ENCODE measurements around the gene LCN10. TPM values are rescaled to one million over a fixed set of nuclear protein-coding genes. Genes with fewer than 3 reads are reported as not detected.
A peak's percentile ranks its signal among the peaks of the same experiment; 100 is the strongest.

LCN10 gene
- total RNA-seq, 1 donor from 2014 or later = not detected

- DNase-seq = no peak
Measured at GRCh38 chr9:136754626-136755301, 12.0 kb upstream of the LCN10 start.

DNA sequence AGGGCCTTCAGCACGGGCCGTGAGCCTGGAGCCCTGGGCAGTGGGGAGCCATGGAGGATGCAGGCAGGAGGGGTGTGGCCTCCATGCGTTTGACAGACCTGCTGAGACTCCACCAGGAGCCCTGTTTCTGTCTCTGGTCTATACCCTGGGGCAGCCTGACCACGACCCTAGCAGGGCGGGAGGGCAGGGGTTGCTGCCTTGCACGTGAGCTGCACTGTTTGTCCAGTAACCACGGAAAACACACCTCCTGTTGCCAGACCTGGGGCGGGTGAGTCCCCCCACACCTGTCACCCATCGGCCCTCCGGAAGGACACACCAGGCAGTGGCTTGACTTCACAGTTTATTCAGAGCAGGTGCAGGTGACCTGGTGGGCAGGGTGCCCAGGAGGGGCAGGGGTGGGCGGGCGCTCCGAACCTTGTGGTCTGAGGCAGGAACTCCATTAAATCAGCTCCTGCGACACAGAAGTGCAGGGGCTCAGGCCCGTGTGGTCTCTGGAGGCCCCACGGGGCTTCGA, 11.4 kb upstream of the LCN10 start:
- DNase-seq = no peak

GRCh38 chr9:136753371-136754058, 10.8 kb upstream of the LCN10 start:
- DNase-seq = no peak

DNA sequence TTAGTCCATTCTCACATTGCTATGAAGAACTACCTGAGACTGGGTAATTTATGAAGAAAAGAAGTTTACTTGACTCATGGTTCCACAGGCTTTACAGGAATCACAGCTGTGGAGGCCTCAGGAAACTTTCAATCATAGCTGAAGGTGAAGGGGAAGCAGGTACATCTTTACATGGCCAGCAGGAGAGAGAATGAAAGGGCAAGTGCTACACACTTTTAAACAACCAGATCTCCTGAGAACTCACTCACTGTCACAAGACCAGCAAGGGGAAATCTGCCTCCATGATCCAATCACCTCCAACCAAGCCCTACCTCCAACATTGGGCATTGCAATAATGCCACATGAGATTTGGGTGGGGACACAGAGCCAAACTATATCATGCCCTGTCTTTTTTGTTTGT, 9.1 kb upstream of the LCN10 start:
- no peak for DNase-seq

- DNase-seq = no peak
Measured at GRCh38 chr9:136751244-136751643, 8.5 kb upstream of the LCN10 start.

GRCh38 chr9:136750526-136750925, 7.8 kb upstream of the LCN10 start:
- DNase-seq = no peak

- DNase-seq = no peak
Measured at GRCh38 chr9:136748666-136749611, 6.2 kb upstream of the LCN10 start.

DNA sequence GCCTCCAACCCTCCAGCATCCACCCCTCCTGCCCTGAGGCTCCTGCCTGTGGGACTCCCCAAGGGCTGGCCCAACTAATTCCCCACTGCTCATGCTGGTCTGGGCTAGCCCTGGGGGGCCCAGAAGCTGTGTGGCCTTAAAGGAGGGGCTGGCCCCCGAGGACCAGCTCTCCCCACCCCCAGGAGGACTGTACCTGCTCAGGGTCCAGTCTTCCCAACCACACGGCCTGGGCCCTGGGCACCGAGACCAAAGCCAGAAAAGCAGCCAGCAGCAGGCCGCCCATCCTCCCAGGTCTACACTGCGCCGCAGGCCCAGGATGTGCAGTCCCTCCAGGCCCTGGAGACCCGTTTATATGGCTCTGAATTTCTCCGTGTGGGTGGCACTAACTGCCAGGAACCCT, 5.5 kb upstream of the LCN10 start, which contains the start of gene LCN6:
Gene LCN6, minus strand, starts transcription at position 325 of the 400 bp plus-strand sequence. Its CDS starts 42 bp downstream, at position 283.
- no peak for DNase-seq

GRCh38 chr9:136747161-136748060, 4.7 kb upstream of the LCN10 start:
- no peak for DNase-seq

DNA sequence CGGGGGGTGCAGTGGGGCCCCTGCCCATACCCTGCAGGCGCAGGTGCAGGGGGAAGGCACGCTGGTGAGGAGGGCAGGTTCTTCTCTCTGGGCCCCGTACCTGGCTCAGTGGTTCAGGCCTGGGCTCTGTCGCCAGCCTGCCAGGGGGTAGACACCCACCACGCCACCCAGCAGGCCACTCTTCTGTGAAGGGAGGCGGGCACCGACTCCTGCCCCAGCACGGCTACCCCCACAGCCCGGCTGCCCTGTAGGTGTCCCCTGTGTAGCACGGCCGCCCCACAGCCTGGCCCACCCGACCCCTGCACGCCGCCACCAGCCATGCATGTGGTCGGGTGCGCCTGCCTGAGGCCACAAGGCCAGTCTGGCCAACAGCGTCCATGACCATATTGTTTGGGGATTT, 3.9 kb upstream of the LCN10 start:
- DNase-seq = no peak

GRCh38 chr9:136746155-136746490, 3.4 kb upstream of the LCN10 start:
- DNase-seq = no peak

GRCh38 chr9:136745389-136746154, 2.8 kb upstream of the LCN10 start:
- DNase-seq = no peak

DNA sequence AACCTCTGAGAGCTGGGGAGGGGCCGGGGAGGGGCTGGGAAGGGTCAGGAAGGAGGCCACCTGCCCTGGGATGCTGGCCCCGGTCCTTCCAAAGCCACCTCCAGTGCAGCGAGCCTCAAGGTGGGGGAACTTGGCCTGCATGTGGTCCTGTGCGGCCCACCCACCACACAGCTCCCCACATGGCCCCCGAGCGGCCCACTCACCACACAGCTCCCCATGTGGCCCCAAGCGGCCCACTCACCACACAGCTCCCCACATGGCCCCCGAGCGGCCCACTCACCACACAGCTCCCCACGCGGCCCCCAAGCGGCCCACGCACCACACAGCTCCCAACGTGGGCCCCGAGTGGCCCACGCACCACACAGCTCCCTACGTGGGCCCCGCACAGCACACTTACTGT, 2.0 kb upstream of the LCN10 start:
- no peak for DNase-seq

GRCh38 chr9:136743639-136744211, 985 bp upstream of the LCN10 start:
- DNase-seq = no peak

DNA sequence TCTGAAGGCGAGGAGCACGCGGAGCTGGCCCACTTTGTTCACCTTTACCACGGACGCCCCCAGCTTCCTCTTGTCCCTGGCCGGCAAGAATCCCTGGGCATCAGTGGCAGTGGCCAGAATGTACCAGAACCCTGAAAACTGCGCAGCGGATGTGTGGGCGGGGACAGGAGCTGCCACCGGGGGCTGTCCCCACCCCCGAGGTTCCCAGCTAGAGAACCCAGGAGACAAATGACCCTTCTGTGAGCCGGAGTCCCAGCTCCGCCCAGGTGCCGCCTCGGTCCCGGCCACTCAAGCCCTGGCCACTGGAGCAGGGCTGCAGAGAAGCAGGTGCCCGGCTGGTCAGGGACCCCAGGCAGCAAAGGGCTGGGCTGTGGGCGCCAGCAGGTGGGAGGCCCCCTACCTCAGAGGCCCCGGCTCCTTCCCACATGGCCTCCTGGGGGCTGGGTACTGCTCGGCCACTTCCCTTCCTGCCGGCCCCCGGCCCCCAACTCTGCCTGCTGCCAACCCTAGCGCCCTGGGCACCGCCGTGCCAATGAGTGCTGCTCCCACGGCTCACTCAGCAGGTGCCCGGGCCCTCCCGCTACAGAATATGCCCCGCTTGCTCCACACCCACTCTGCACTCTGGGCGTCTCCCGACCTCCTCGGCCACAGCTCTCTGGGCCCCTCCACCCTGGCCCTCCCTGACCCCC, 713 bp downstream of the LCN10 start:
- DNase-seq = no peak

DNA sequence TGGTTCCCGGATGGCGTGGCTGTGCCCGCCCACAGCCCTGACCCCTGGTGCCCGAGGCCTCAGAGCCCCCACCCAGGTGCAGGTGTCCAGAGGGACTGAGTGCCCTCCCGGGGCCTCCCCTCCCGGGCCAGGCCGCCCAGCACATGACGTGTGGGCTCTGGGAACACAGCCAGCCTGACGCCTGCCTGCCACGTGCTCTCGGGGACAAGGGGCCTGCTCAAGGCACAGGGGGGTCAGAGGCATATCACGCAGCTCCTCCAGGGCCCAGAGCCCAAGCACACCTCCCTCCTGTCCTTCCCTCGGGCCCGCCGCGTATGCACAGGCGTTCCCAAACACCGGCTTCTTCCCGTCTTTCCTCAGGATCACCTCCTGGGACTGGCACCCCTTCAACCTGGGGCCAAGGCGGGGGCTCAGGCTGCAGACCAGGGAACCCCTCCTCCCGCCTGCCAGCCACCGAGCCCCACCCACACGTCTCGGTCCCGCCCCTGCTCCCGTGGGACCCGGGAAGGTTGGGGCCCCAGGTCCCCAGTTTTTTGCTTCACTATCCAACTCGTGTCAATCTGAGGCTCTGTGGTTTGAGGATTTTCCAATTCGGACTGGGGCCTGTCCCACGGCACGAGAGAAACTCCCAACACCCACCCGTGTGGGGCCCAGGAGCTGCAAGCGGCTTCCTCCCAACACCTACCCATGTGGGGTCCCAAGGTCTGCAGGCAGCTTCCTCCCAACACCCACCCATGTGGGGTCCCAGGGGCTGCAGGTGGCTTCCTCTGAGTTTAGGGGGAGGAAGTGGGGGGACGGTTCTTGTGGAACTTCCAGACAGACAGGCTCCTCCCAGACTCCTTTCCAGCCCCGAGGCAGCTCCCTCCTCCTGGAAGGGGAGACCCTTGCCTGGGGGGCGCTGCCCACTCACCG, 1.5 kb downstream of the LCN10 start:
- peak; percentile 70 for DNase-seq

GRCh38 chr9:136740491-136740890, 2.2 kb downstream of the LCN10 start:
- no peak for DNase-seq

GRCh38 chr9:136740069-136740468, 2.7 kb downstream of the LCN10 start:
- no peak for DNase-seq

- no peak for DNase-seq
Measured at GRCh38 chr9:136739509-136739908, 3.2 kb downstream of the LCN10 start.
